ENCODE results near the gene ZYG11A.
A peak's percentile ranks its signal among the peaks of the same experiment; 100 is the strongest.
"Not testable (repeated sequence)": the region's sequence is repeated elsewhere in the genome, so short reads cannot be mapped to it uniquely, and the experiment has no call there.

ZYG11A gene

DNA sequence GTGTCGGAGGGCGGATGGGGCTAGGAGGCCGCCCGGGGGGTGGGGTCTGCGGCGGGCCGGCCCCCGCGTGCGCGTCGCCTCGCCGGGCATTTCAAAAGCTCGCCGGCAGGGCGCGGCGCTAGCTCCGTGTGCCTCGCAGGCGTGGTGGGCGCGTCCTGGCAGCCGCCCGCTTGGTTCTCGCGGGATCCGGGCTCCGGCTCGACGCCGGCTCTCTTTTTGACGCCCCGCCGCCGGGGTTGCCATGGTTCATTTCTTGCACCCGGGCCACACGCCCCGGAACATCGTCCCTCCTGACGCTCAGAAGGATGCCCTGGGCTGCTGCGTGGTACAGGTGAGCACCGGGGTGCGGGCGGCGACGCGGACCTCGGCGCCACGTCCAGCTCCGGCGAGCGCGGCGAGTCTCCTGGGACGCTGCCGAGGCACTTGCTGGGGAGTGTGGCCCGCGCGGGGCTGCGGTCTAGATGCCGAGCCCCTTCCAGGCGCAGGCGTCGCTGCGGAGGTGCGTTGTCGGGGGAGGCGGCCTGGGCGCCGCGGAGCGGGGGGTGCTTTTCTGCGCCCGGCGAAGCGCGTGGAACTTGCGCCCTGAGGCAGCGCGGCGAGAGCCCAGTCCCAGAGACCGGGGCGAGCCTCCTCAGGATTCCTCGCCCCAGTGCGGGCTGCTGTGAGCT, at the start of gene ZYG11A:
ZYG11A (plus strand) TSS at position 118 of the 668 bp plus-strand sequence; CDS start at position 242, 124 bp downstream.
- TF ChIP-seq, protein P1, sequence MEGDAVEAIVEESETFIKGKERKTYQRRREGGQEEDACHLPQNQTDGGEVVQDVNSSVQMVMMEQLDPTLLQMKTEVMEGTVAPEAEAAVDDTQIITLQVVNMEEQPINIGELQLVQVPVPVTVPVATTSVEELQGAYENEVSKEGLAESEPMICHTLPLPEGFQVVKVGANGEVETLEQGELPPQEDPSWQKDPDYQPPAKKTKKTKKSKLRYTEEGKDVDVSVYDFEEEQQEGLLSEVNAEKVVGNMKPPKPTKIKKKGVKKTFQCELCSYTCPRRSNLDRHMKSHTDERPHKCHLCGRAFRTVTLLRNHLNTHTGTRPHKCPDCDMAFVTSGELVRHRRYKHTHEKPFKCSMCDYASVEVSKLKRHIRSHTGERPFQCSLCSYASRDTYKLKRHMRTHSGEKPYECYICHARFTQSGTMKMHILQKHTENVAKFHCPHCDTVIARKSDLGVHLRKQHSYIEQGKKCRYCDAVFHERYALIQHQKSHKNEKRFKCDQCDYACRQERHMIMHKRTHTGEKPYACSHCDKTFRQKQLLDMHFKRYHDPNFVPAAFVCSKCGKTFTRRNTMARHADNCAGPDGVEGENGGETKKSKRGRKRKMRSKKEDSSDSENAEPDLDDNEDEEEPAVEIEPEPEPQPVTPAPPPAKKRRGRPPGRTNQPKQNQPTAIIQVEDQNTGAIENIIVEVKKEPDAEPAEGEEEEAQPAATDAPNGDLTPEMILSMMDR (IDR thresholded peaks at IDR 0.05; ENCODE audit: low read depth, low read length) = peak; percentile 13; the same call in 1 of the 2 replicates
- H3K4me3 ChIP-seq (ENCODE audit: low read depth, low read length) = peak within 1 kb of the TSS; percentile 56

DNA sequence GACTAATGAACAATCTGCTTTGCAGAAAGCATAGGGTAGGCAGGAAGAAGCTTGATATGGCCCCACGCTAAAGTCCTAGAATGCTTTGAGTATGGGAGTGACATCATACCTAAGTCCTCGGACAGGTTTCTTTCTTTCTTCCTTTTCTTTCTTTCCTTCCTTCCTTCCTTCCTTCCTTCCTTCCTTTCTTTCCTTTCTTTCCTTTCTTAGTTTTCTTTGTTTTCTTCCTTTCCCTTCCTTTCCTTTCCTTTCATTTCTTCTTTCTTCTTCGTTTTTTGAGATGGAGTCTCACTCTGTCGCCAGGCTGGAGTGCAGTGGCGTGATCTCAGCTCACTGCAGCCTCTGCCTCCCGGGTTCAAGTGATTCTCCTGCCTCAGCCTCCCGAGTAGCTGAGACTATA, 48.8 kb upstream of the ZYG11A start:
- not testable (repeated sequence) for H3K4me3 ChIP-seq (ENCODE audit: low read depth, low read length)

DNA sequence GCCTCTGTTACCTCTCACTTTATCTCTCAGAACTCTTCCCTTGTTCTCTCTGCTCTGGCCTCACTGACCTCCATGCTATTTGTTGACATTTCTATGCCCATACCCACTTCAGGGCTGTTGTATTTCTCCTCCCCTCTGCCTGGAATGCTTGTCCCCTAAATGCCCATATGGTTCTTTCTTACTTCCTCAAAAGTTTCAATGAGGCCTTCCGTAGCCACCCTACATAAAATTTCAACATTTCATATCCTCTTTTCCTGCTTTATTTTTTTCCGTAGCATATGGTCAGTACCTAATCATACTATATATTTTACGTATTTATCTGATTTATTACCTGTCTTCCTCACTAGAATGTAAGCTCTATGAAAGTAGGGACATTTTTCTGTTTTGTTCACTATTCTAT, 47.1 kb upstream of the ZYG11A start:
- H3K4me3 ChIP-seq (ENCODE audit: low read depth, low read length) = no peak overlapping the region
- TF ChIP-seq, protein P1 (IDR thresholded peaks at IDR 0.05; ENCODE audit: low read depth, low read length) = no peak

DNA sequence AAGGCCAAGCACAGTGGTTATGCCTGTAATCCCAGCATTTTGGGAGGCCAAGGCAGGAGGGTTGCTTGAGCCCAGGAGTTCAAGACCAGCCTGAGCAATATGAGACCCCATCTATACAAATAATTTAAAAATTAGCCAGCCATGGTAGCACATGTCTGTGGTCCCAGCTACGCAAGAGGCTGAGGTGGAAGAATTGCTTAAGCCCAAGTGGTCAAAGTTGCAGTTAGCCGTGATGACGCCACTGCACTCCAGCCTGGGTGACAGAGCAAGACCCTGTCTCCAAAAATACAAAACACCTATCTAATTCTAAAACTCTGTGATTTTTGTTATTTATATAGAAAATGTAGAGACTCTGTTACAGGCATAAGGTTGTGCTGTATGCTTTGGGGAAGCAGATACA, 44.2 kb upstream of the ZYG11A start:
- TF ChIP-seq, protein P1 (IDR thresholded peaks at IDR 0.05; ENCODE audit: low read depth, low read length) = no peak

DNA sequence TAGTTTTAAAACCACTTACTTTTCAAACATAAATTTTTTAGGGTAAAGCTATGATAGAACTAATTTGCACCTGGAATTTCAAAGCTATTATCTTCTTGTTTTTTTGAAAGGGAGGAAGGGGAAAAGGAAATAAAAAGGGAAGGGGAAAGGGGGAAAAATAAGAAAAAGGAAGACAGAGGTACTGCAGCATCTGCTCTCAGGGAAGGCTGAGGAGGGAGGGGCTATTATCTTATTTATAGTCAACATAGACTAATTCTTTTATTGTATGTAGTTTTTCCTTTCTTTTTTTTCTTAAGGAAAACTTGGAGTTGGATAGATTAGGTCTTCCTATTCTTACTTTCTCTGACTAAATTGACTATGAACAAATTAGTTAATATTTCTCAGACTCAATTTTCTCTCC, 41.5 kb upstream of the ZYG11A start:
- H3K4me3 ChIP-seq (ENCODE audit: low read depth, low read length) = no peak overlapping the region
- TF ChIP-seq, protein P1 (IDR thresholded peaks at IDR 0.05; ENCODE audit: low read depth, low read length) = no peak

More for the DNA sequence above, 44.2 kb upstream of the ZYG11A start:
- no peak overlapping the region for H3K4me3 ChIP-seq (ENCODE audit: low read depth, low read length)

DNA sequence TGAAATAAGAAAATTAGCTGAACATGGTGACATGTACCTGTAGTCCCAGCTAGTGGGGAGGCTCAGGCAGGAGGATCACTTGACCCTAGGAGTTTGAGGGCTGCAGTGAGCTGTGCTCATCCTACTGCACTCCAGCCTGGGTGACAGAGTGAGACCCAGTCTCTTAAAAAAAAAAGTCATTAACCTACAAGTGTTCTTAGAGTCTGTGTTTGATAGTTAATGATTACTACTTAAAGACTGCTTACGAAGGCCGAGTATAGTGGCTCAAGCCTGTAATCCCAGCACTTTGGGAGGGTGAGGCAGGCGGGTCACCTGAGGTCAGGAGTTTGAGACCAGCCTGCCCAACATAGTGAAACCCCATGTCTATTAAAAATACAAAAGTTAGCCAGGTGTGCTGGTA, 38.5 kb upstream of the ZYG11A start:
- H3K4me3 ChIP-seq (ENCODE audit: low read depth, low read length) = not testable (repeated sequence)

DNA sequence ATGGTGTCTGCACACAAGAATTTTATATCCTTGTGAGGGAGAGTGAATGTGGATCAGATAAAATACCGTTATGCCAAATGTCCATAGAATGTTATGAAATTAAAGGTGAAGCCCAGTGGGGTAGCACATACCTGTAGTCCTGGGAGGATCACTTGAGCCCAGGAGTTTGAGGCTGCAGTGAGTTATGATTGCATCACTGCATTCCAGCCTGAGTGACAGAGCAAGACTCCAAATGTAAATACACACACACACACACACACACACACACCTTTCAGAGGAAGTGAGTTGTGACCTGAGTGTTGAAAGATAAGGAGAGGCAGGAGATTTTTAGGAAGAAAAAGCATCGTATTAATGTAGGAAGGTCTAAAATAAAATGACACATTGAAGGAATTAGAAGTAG, 28.1 kb upstream of the ZYG11A start:
- TF ChIP-seq, protein P1 (IDR thresholded peaks at IDR 0.05; ENCODE audit: low read depth, low read length) = no peak

DNA sequence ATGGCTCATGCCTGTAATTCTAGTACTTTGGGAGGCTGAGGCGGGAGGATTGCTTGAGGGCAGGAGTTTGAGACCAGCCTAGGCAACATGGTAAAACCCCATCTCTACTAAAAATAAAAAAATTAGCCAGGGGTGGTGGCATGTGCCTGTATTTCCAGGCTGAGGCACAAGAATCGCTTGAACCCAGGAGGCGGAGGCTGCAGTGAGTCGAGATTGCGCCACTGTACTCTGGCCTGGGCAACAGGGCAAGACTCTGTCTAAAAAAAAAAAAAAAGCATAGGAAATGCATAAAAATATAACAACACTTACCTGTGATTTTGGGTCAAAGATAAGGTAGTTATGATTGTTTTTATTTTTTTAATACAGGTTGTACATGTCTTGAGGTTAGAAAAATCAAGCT, 21.7 kb upstream of the ZYG11A start:
- H3K4me3 ChIP-seq (ENCODE audit: low read depth, low read length) = not testable (repeated sequence)

More for the DNA sequence above, 28.1 kb upstream of the ZYG11A start:
- no peak overlapping the region for H3K4me3 ChIP-seq (ENCODE audit: low read depth, low read length)

DNA sequence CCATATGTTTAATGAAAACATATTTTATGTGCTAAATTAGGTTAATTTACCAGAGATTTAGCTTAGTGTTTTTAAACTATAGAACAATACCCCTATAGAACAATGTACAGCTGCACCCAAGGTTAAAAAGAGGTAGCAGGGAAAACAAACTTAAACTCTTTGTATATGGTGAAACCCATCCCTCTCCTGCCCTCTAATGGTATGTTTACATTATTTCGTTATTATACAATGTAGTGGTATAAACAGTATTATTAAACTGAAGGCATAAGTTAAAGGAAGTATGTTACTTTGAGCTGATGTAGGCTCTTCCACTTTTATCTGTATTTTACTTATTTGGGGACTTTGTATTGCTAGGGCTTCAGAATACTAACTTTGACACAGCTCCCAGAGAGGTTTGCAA, 16.7 kb upstream of the ZYG11A start:
- H3K4me3 ChIP-seq (ENCODE audit: low read depth, low read length) = no peak overlapping the region
- TF ChIP-seq, protein P1 (IDR thresholded peaks at IDR 0.05; ENCODE audit: low read depth, low read length) = no peak
